Urinary bladder (tissue), 4 donors: ENCODE results near the gene KEL. TPM values are rescaled to one million over a fixed set of nuclear protein-coding genes. Genes with fewer than 3 reads are reported as not detected.

Experiments used
- DNase-seq: peaks from one replicate; pipeline ENCODE4 v3.0.0-alpha.2; 2015; ENCODE audit errors: extremely low spot score
- H3K27ac ChIP-seq: one replicate; pipeline ENCODE4 v1.5.1; 2013; ENCODE audit warnings: low read depth, mild to moderate bottlenecking, moderate library complexity
- H3K36me3 ChIP-seq: one replicate; pipeline ENCODE4 v1.6.1; 2013; ENCODE audit warnings: mild to moderate bottlenecking, moderate library complexity; ENCODE audit not compliant: insufficient read depth
- H3K4me1 ChIP-seq: one replicate; pipeline ENCODE4 v1.6.1; 2013; ENCODE audit warnings: mild to moderate bottlenecking, moderate library complexity; ENCODE audit not compliant: insufficient read depth
- H3K4me3 ChIP-seq: one replicate; pipeline ENCODE4 v1.5.1; 2013; ENCODE audit warnings: low read depth, low read length
- WGBS: extraction: QIAGEN DNeasy Blood & Tissue Kit; methylation state at CpG from one replicate; pipeline ENCODE4 v1.1.7; 2013; 5-methylcytosine and 5-hydroxymethylcytosine counted together
- polyA plus RNA-seq: library from polyadenylated mRNA; stranded (reverse); fragments of 200-250 nt; gene quantifications from one replicate; pipeline ENCODE4 v1.2.3, GENCODE V29; 2013
- total RNA-seq: library from RNA; depleted of rRNA; stranded (reverse); fragments of >200 nt; gene quantifications from one replicate; pipeline ENCODE4 v1.2.3, GENCODE V29; 2014
- donor health status: healthy with polysubstance abuse.
- donor health status: healthy.

KEL gene
- total and polyA plus RNA-seq, 2 donors, result 0.16 to 0.18 TPM

DNA sequence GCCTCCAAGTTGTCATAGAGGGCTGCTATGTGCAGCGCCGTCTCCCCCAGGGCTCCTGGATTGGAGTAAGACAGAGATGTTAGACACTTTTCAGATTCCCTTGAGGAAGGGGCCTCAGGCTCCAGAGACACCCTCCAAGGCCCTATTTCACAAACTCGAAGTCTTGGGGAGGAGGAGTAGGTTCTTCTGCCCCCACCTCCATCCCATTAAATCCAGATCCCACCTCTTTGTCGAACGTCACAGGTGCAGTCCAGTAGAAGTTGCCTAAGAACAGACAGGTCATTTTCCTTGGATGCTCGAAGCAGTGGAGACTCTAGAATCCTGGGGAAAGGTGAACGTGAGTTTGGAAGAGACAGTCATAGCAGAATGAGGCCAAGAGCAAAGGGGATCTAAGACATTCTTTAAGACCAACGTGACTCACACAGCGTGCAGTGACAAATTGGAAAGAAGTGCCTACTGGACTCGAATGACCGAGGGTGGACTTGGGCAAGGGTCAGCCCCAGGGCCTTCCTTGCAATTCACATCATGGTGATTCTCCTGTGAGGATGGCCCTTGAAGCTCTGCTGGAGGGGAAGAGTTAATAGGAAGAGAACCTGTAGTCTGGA, 31.9 kb downstream of the KEL start:
- WGBS, result 91% methylated on average over 11 of the region's 11 CpGs
- no peak for DNase-seq
- H3K4me1 ChIP-seq, result no peaks in the 10 kb centered on the region
- no peak overlapping the region for H3K27ac ChIP-seq
- no peaks in the 10 kb centered on the region for H3K36me3 ChIP-seq
- no peak overlapping the region for H3K4me3 ChIP-seq

DNA sequence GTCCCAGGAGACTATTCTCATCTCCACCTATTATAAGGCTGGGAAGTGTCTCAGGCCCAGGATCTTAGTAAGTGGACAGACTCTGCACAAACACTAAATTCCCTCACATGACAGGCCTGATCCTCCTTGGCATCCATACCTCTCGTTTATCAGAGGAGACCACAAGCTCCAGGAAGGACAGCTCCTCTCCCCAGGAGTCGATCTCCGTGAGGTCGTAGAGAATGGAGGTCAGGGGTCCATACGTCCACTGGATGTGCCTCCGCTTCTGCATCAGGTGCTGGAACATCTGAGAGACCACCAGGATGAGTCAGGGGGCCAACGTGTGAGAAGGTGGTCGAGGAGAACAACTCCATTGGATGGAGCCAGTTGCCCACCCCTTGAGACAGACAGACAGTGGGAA, 34.2 kb downstream of the KEL start:
- WGBS, result 79% methylated on average over 8 of the region's 8 CpGs
- Histone ChIP-seq H3K27ac (no peak overlapping the region), H3K4me1 (no peaks in the 10 kb centered on the region), H3K4me3 (no peak overlapping the region), H3K36me3 (no peaks in the 10 kb centered on the region)
- no peak for DNase-seq

DNA sequence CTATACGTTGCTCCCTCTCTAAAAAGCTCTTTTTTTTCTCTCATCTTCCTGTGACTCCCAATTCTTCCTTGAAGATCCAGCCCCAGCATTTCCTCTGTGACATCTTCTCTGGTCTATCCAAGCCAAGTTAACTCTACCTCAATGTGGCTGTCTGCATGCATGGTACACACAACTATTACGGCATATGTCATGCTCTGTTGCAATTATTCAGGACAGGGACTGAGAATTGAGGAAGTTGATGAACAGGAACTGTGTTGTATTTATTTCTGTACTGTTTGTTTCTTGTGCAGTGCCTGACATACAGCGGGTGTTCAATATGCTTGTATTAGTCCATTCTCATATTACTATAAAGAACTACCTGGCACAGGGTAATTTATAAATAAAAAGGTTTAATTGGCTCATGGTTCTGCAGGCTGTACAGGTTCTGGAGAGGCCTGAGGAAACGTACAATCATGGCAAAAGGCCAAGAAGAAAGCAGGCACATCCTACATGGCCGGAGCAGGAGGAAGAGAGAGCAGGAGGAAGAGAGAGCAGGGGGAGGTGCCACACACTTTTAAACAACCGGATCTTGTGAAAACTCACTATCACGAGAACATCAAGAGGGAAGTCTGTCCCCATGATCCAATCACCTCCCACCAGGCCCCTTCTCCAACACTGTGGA, 34.9 kb downstream of the KEL start:
- Histone ChIP-seq H3K36me3 (no peaks in the 10 kb centered on the region), H3K27ac (no peak overlapping the region), H3K4me3 (no peak overlapping the region), H3K4me1 (no peaks in the 10 kb centered on the region)
- WGBS, result 51% methylated on average over 7 of the region's 7 CpGs
- DNase-seq, result no peak

DNA sequence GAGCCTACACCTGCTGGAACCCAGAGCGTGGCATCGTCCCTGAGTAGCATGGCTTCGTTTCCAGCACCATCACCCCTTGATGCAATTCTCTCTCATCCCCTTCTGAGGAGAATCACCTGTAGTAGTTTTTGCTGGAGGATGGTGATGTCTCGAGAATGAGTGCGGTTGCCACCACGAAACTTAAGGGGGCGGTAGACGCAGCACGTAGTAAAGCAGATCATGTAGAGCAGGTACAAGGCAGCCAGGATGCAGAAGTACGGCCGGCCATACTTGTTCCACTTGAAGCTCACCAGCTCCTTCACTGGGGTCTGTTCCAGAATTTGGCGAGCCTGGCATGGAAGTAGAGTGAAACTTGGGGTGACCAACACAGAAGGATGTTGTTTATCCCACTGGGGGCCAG, 36.8 kb downstream of the KEL start:
- Histone ChIP-seq H3K27ac (no peak overlapping the region), H3K4me1 (no peaks in the 10 kb centered on the region), H3K36me3 (no peaks in the 10 kb centered on the region), H3K4me3 (no peak overlapping the region)
- 55% methylated on average over 12 of the region's 12 CpGs for WGBS
- DNase-seq, result no peak

DNA sequence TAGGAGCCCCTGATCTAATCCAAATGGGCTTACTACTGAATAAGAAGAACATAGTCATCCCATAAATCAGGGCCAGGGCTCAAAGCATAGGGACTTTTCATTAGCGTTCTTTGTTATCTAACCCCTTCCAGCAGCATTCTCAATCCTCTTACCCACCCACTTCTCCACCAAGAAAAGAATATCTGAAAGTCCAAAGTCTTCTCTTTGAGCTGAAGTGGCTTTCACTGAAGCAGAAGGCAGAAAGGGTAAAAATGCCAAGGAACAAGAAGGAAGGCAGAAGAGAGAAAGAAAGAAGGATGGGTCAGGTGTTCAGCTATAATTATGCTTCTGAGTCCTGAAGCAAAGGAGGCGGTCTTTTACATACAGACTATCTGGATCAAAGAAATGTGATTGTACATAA, 38.8 kb downstream of the KEL start:
- H3K4me3 ChIP-seq, result no peak overlapping the region
- 62% methylated on average over 2 of the region's 2 CpGs for WGBS
- H3K27ac ChIP-seq, result no peak overlapping the region
- no peak for DNase-seq
- H3K4me1 ChIP-seq, result no peaks in the 10 kb centered on the region
- no peaks in the 10 kb centered on the region for H3K36me3 ChIP-seq

DNA sequence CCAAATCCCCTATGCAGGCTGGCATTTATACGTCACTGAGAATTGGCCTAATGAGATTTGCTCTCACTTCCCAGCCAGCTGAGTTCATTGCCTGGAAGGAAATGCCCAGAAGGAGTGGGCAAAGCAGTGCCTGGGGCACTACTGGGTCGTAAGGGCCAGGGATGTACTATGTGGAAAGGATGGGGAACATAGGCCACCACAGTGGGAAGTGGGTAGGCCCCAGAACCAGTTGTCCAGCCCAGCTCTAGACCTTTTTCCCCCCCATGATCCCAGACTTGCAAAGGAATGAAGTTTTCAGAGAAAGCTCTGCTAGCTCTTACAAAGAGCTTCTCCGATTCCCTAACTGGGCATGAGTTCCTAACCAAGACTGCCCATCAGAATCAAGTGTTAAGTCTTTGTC, 42.5 kb downstream of the KEL start:
- Histone ChIP-seq H3K4me3 (no peak overlapping the region), H3K36me3 (no peaks in the 10 kb centered on the region), H3K27ac (no peak overlapping the region), H3K4me1 (no peaks in the 10 kb centered on the region)
- 81% methylated on average over 3 of the region's 3 CpGs for WGBS
- DNase-seq, result no peak

DNA sequence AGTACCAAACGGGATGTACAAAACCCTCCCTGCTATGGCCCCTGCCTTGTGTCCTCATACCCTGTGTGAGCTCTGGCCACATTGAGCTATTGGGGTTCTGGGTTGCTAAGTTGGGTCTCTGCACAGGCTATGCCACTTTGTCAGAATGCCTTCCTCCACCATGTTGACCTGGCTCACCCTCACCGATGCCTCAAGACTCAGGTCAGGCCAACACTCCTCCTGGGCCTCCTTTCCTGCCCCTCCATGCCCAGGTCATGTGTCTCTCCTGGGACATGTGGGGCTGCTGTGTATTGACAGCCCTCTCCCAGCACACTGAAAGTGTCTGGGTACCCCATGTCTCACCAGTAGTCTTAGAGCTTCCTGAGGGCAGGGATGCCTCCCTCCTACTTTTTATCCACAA, 43.3 kb downstream of the KEL start:
- no peak overlapping the region for H3K4me3 ChIP-seq
- H3K27ac ChIP-seq, result no peak overlapping the region
- no peaks in the 10 kb centered on the region for H3K4me1 ChIP-seq
- DNase-seq, result no peak
- H3K36me3 ChIP-seq, result no peaks in the 10 kb centered on the region
- 58% methylated on average over 2 of the region's 2 CpGs for WGBS

DNA sequence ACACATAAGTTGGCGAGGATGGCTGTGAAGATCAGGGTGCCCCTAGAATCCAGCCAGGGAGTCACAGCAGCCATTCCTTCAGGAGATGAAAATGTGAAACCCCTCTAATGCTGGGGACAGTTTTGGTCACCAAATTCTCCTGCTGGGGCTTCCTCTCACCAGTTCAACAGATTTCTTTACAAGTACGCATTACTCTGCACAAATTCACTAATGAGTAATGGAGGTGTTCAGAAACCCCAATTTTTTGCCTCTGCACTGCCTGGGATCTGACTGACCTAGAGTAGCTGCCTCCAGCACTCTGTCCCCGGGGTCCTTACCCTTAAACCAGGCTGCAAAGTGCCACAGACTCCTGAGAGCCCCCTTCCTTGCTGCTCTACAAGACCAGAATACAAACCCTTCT, 44.7 kb downstream of the KEL start:
- no peaks in the 10 kb centered on the region for H3K36me3 ChIP-seq
- WGBS, result 77% methylated on average over 3 of the region's 3 CpGs
- no peak overlapping the region for H3K27ac ChIP-seq
- no peak for DNase-seq
- H3K4me3 ChIP-seq, result no peak overlapping the region
- peaks cover 1% of the 10 kb centered on the region for H3K4me1 ChIP-seq

DNA sequence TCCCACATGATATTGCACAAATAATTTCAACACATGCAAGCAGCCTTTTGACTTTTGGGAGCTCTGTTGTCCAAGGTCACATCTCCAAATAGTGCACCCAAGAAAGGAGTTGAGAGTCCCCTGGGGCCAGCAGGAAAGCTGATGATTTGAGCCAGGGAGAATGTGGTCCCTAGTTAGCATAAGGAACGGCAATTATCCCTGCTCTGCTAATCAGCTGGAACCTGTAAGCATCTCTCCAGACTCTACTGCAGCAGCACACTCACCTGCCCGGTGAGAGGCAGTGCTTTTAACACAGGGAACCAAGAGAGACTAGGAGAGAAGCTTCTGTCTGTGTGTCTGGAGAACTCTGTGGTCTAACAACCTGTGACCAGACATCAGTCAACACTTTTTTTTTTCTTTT, 45.7 kb downstream of the KEL start:
- WGBS, result 43% methylated on average over 2 of the region's 2 CpGs
- Histone ChIP-seq H3K36me3 (no peaks in the 10 kb centered on the region), H3K27ac (no peak overlapping the region), H3K4me3 (no peak overlapping the region), H3K4me1 (peaks cover 1% of the 10 kb centered on the region)
- no peak for DNase-seq

DNA sequence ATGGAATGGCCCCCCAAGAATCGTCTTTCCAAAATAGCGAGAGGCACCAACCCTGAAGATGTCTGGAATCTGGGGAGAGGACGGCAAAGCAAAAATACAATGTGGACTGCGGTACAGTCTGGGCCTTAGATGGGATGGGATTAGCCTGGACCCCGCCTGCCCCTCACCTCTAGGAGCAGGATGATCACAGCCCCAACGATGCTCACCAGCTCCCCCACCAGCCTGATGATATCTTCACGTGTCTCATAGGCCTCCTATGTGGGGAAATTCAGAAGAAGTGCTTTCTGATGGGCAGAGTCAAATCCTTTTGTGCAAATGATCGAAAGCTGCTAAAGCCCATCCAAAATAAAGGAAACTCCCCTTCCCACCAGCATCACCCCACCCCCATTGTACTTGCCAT, 46.8 kb downstream of the KEL start:
- no peak for DNase-seq
- Histone ChIP-seq H3K36me3 (no peaks in the 10 kb centered on the region), H3K4me1 (peaks cover 1% of the 10 kb centered on the region), H3K27ac (no peak overlapping the region), H3K4me3 (no peak overlapping the region)
- WGBS, result 91% methylated on average over 8 of the region's 8 CpGs

DNA sequence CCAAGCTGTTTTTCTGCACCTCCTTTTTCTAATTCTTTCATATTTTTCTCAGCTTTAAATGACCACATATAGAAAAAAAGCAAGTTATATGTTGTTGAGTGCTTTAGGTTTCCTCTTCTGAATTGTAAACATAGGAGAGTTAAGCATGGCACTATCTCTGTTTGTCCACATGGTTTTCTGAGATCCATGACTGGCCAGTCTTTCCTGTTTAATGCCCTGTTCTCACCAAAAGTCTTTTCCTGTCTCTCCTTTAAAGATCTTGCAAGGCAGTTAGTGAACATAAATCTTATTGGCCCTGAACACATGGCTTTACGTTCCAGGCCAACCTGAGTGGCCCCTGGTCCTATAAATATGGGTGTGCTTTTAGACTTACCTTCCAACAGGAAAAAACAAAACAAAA, 48.0 kb downstream of the KEL start:
- DNase-seq, result no peak
- no peak overlapping the region for H3K27ac ChIP-seq
- peaks cover 1% of the 10 kb centered on the region for H3K4me1 ChIP-seq
- no peaks in the 10 kb centered on the region for H3K36me3 ChIP-seq
- WGBS, result 31% methylated on average over 1 of the region's 1 CpG
- H3K4me3 ChIP-seq, result no peak overlapping the region

DNA sequence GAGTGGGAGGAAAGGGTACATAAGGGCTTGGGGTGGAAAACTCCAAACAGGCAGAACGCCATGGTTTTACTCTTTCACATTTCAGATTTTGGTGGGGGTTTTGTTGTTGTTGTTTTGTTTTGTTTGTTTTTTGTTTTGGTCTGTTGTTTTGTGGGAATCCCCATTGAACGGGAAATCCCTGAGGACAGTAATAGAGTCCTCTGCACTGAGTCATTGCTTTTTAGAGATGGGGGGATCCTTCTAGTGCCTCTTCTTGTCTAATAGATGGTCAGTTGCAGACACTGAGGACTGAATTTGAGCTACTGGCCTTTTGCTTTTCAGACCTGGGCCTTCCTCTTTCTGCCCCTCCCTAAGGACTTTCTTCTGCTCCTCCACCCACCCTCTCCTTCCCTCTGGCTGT, 48.6 kb downstream of the KEL start:
- Histone ChIP-seq H3K27ac (no peak overlapping the region), H3K4me1 (peaks cover 1% of the 10 kb centered on the region), H3K4me3 (no peak overlapping the region), H3K36me3 (no peaks in the 10 kb centered on the region)
- 78% methylated on average over 2 of the region's 2 CpGs for WGBS
- no peak for DNase-seq

DNA sequence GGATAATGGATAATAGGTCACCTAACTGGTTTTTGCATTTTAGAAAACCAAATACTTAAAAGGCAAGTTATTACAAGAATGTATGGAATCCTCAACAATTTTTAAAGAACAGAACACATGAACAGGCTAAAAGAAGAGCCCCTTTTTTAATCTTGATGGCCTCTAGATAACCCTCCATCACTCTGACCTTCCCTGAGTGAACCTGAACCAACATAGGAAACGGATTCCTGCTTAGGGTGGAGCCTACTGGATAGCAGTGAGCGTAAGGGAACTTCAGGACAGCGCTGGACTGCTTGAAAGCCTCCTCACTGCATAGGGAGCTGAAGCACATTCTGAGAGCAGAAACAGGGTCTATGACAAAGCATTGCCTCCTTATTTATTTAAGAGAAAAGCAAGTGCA, 49.1 kb downstream of the KEL start:
- 53% methylated on average over 3 of the region's 3 CpGs for WGBS
- no peak for DNase-seq
- H3K4me1 ChIP-seq, result peaks cover 1% of the 10 kb centered on the region
- H3K4me3 ChIP-seq, result no peak overlapping the region
- no peaks in the 10 kb centered on the region for H3K36me3 ChIP-seq
- H3K27ac ChIP-seq, result no peak overlapping the region

DNA sequence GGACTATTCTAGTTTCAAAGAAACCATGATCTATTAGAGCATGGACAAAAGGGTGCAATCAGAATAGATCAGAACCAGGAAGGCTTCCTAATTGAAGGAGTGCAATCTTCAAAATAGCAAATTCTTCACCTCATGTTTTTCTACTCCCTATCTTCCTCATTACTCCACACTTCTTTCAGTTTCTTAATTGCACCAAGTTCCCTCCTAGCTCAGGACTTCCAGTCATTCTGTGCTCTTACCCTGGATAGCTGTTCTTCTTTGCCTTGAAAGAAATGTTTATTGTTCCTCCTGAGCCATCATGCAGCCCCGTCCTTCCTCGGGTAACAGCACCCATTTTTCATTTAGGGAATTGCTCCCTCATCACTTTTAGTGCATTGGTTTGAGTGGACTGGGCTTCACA, 51.7 kb downstream of the KEL start:
- 66% methylated on average over 2 of the region's 2 CpGs for WGBS
- H3K36me3 ChIP-seq, result no peaks in the 10 kb centered on the region
- no peak for DNase-seq
- H3K27ac ChIP-seq, result no peak overlapping the region
- no peak overlapping the region for H3K4me3 ChIP-seq
- peaks cover 1% of the 10 kb centered on the region for H3K4me1 ChIP-seq

DNA sequence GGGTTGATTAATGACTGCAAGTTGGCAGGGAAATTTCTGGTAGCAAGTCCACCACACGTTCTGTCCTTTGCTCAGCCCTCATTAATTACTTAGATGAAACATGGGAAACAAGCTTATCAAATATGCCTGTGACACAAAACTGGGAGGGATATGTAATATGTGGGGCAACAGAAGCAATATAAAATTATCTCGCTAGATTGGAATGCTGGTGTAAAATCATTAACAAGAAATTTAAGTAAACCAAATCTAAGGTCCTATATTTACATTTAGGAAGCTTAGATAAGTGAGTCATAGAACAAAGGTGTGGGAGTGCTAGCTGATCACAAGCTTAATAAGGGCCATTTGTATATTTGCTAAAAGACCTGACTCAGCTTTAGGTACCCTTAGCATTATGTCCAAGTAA, 52.1 kb downstream of the KEL start:
- no peak overlapping the region for H3K27ac ChIP-seq
- no peaks in the 10 kb centered on the region for H3K36me3 ChIP-seq
- no peak for DNase-seq
- no peak overlapping the region for H3K4me3 ChIP-seq
- 62% methylated on average over 2 of the region's 2 CpGs for WGBS
- H3K4me1 ChIP-seq, result peaks cover 1% of the 10 kb centered on the region
